ENCODE results near the gene GAN.

The GAN gene

GRCh38 chr16:81310045-81310644 is 4.6 kb upstream of the GAN start:
- H3K79me2 ChIP-seq (ENCODE audit: control insufficient read depth, insufficient read depth, low read length, unreplicated experiment), result peaks cover 17% of the 10 kb centered on the region
- peaks cover 6% of the 10 kb centered on the region for H3K4me1 ChIP-seq (ENCODE audit: control insufficient read depth, insufficient read depth, low read length, unreplicated experiment)
- no peak overlapping the region for H3K4me3 ChIP-seq (ENCODE audit: low read depth, low read length)
- no peaks in the 10 kb centered on the region for H3K36me3 ChIP-seq (ENCODE audit: insufficient read depth, low read length)
- no peak overlapping the region for H3K27ac ChIP-seq (ENCODE audit: low read depth, low read length)
- no peaks in the 10 kb centered on the region for H3K27me3 ChIP-seq (ENCODE audit: insufficient read depth, low read length)
- no peak overlapping the region for H2AFZ ChIP-seq (ENCODE audit: low read length, unreplicated experiment)

GRCh38 chr16:81311762-81312161 is 3.0 kb upstream of the GAN start:
- H3K27ac ChIP-seq (ENCODE audit: low read depth, low read length), result no peak overlapping the region

GRCh38 chr16:81313701-81314602 is 810 bp upstream of the GAN start:
- no peaks in the 10 kb centered on the region for H3K36me3 ChIP-seq (ENCODE audit: insufficient read depth, low read length)
- peak overlapping the region; percentile 91 for H2AFZ ChIP-seq (ENCODE audit: low read length, unreplicated experiment)
- peaks cover 14% of the 10 kb centered on the region for H3K4me1 ChIP-seq (ENCODE audit: control insufficient read depth, insufficient read depth, low read length, unreplicated experiment)
- no peak overlapping the region for H3K27ac ChIP-seq (ENCODE audit: low read depth, low read length)
- H3K4me3 ChIP-seq (ENCODE audit: low read depth, low read length), result peak overlapping the region; percentile 93
- no peaks in the 10 kb centered on the region for H3K27me3 ChIP-seq (ENCODE audit: insufficient read depth, low read length)
- peaks cover 47% of the 10 kb centered on the region for H3K79me2 ChIP-seq (ENCODE audit: control insufficient read depth, insufficient read depth, low read length, unreplicated experiment)

More at GRCh38 chr16:81311762-81312161, 3.0 kb upstream of the GAN start:
- Histone ChIP-seq H3K36me3 (ENCODE audit: insufficient read depth, low read length) (no peaks in the 10 kb centered on the region), H2AFZ (ENCODE audit: low read length, unreplicated experiment) (no peak overlapping the region), H3K4me1 (ENCODE audit: control insufficient read depth, insufficient read depth, low read length, unreplicated experiment) (peaks cover 6% of the 10 kb centered on the region), H3K79me2 (ENCODE audit: control insufficient read depth, insufficient read depth, low read length, unreplicated experiment) (peaks cover 29% of the 10 kb centered on the region), H3K4me3 (ENCODE audit: low read depth, low read length) (no peak overlapping the region), H3K27me3 (ENCODE audit: insufficient read depth, low read length) (no peaks in the 10 kb centered on the region)

GRCh38 chr16:81315271-81316175 is 761 bp downstream of the GAN start:
- Histone ChIP-seq H2AFZ (ENCODE audit: low read length, unreplicated experiment) (peak overlapping the region; percentile 55), H3K79me2 (ENCODE audit: control insufficient read depth, insufficient read depth, low read length, unreplicated experiment) (peaks cover 57% of the 10 kb centered on the region), H3K4me3 (ENCODE audit: low read depth, low read length) (peak overlapping the region; percentile 93), H3K36me3 (ENCODE audit: insufficient read depth, low read length) (no peaks in the 10 kb centered on the region), H3K4me1 (ENCODE audit: control insufficient read depth, insufficient read depth, low read length, unreplicated experiment) (peaks cover 28% of the 10 kb centered on the region), H3K27ac (ENCODE audit: low read depth, low read length) (no peak overlapping the region), H3K27me3 (ENCODE audit: insufficient read depth, low read length) (no peaks in the 10 kb centered on the region)

- Histone ChIP-seq H3K79me2 (ENCODE audit: control insufficient read depth, insufficient read depth, low read length, unreplicated experiment) (peaks cover 63% of the 10 kb centered on the region), H3K4me3 (ENCODE audit: low read depth, low read length) (peak overlapping the region; percentile 93), H3K36me3 (ENCODE audit: insufficient read depth, low read length) (no peaks in the 10 kb centered on the region), H3K27me3 (ENCODE audit: insufficient read depth, low read length) (no peaks in the 10 kb centered on the region), H3K4me1 (ENCODE audit: control insufficient read depth, insufficient read depth, low read length, unreplicated experiment) (peaks cover 29% of the 10 kb centered on the region), H2AFZ (ENCODE audit: low read length, unreplicated experiment) (peak overlapping the region; percentile 55), H3K27ac (ENCODE audit: low read depth, low read length) (no peak overlapping the region)
Measured at GRCh38 chr16:81316176-81316496, 1.4 kb downstream of the GAN start.

- no peaks in the 10 kb centered on the region for H3K27me3 ChIP-seq (ENCODE audit: insufficient read depth, low read length)
- no peak overlapping the region for H3K27ac ChIP-seq (ENCODE audit: low read depth, low read length)
- H3K4me3 ChIP-seq (ENCODE audit: low read depth, low read length), result no peak overlapping the region
- H2AFZ ChIP-seq (ENCODE audit: low read length, unreplicated experiment), result no peak overlapping the region
- H3K4me1 ChIP-seq (ENCODE audit: control insufficient read depth, insufficient read depth, low read length, unreplicated experiment), result peaks cover 24% of the 10 kb centered on the region
- peaks cover 73% of the 10 kb centered on the region for H3K79me2 ChIP-seq (ENCODE audit: control insufficient read depth, insufficient read depth, low read length, unreplicated experiment)
- H3K36me3 ChIP-seq (ENCODE audit: insufficient read depth, low read length), result no peaks in the 10 kb centered on the region
Measured at GRCh38 chr16:81318711-81319110, 3.9 kb downstream of the GAN start.

GRCh38 chr16:81319221-81319912 is 4.6 kb downstream of the GAN start:
- Histone ChIP-seq H3K36me3 (ENCODE audit: insufficient read depth, low read length) (no peaks in the 10 kb centered on the region), H2AFZ (ENCODE audit: low read length, unreplicated experiment) (no peak overlapping the region), H3K79me2 (ENCODE audit: control insufficient read depth, insufficient read depth, low read length, unreplicated experiment) (peaks cover 70% of the 10 kb centered on the region), H3K4me1 (ENCODE audit: control insufficient read depth, insufficient read depth, low read length, unreplicated experiment) (peaks cover 24% of the 10 kb centered on the region), H3K27ac (ENCODE audit: low read depth, low read length) (peak overlapping the region; percentile 25), H3K4me3 (ENCODE audit: low read depth, low read length) (peak overlapping the region; percentile 28; the same call in 1 of the 2 replicates), H3K27me3 (ENCODE audit: insufficient read depth, low read length) (no peaks in the 10 kb centered on the region)

- no peaks in the 10 kb centered on the region for H3K27me3 ChIP-seq (ENCODE audit: insufficient read depth, low read length)
- no peak overlapping the region for H3K27ac ChIP-seq (ENCODE audit: low read depth, low read length)
- H2AFZ ChIP-seq (ENCODE audit: low read length, unreplicated experiment), result no peak overlapping the region
- H3K4me3 ChIP-seq (ENCODE audit: low read depth, low read length), result no peak overlapping the region
- H3K36me3 ChIP-seq (ENCODE audit: insufficient read depth, low read length), result no peaks in the 10 kb centered on the region
- H3K79me2 ChIP-seq (ENCODE audit: control insufficient read depth, insufficient read depth, low read length, unreplicated experiment), result peaks cover 66% of the 10 kb centered on the region
- peaks cover 24% of the 10 kb centered on the region for H3K4me1 ChIP-seq (ENCODE audit: control insufficient read depth, insufficient read depth, low read length, unreplicated experiment)
Measured at GRCh38 chr16:81321039-81321438, 6.3 kb downstream of the GAN start.

GRCh38 chr16:81321536-81321935 is 6.8 kb downstream of the GAN start:
- H3K36me3 ChIP-seq (ENCODE audit: insufficient read depth, low read length), result no peaks in the 10 kb centered on the region
- no peak overlapping the region for H2AFZ ChIP-seq (ENCODE audit: low read length, unreplicated experiment)
- peaks cover 62% of the 10 kb centered on the region for H3K79me2 ChIP-seq (ENCODE audit: control insufficient read depth, insufficient read depth, low read length, unreplicated experiment)
- no peak overlapping the region for H3K27ac ChIP-seq (ENCODE audit: low read depth, low read length)
- H3K27me3 ChIP-seq (ENCODE audit: insufficient read depth, low read length), result no peaks in the 10 kb centered on the region
- peaks cover 24% of the 10 kb centered on the region for H3K4me1 ChIP-seq (ENCODE audit: control insufficient read depth, insufficient read depth, low read length, unreplicated experiment)
- H3K4me3 ChIP-seq (ENCODE audit: low read depth, low read length), result no peak overlapping the region

GRCh38 chr16:81324808-81325207 is 10.0 kb downstream of the GAN start:
- Histone ChIP-seq H3K4me1 (ENCODE audit: control insufficient read depth, insufficient read depth, low read length, unreplicated experiment) (peaks cover 8% of the 10 kb centered on the region), H3K4me3 (ENCODE audit: low read depth, low read length) (no peak overlapping the region), H3K36me3 (ENCODE audit: insufficient read depth, low read length) (no peaks in the 10 kb centered on the region), H3K27ac (ENCODE audit: low read depth, low read length) (no peak overlapping the region), H3K79me2 (ENCODE audit: control insufficient read depth, insufficient read depth, low read length, unreplicated experiment) (peaks cover 47% of the 10 kb centered on the region), H2AFZ (ENCODE audit: low read length, unreplicated experiment) (no peak overlapping the region), H3K27me3 (ENCODE audit: insufficient read depth, low read length) (no peaks in the 10 kb centered on the region)

Data from ACC112 (cell line).